ENCODE measurements around the gene HPGDS. TPM values are rescaled to one million over a fixed set of nuclear protein-coding genes. Genes with fewer than 3 reads are reported as not detected.

HPGDS gene
- total and polyA plus RNA-seq, 2 experiments from 2014 or later = not detected

GRCh38 chr4:94377294-94377693 is 34.7 kb upstream of the HPGDS start:
- H3F3A ChIP-seq (replicated peaks; ENCODE audit: low read depth) = no peaks in the 10 kb centered on the region
- Mint-ChIP-seq H3K36me3 (ENCODE audit: low read depth) (no peaks in the 10 kb centered on the region), H3K27me3 (ENCODE audit: insufficient read depth, low read depth, poor library complexity) (peaks cover 4% of the 10 kb centered on the region), H3K4me1 (0 out of 3 replicates have a peak, but pooled peaks cover 2% of the 10 kb centered on the region), H3K9me3 (no peaks in the 10 kb centered on the region), H3K27ac (no peak overlapping the region), H3K4me3 (no peak overlapping the region)
- H3K9me2 ChIP-seq (ENCODE audit: insufficient read depth) = no peaks in the 10 kb centered on the region
- ATAC-seq (no peak), DNase-seq (ENCODE audit: low spot score) (no peak)
- no peaks in the 10 kb centered on the region for H3K4me1 ChIP-seq (ENCODE audit: insufficient read depth)
- no peaks in the 10 kb centered on the region for H3K27me3 ChIP-seq (ENCODE audit: insufficient read depth)
- no peaks in the 10 kb centered on the region for H3K36me3 ChIP-seq (ENCODE audit: insufficient read depth)
- no peak overlapping the region for H3K4me2 ChIP-seq
- no peaks in the 10 kb centered on the region for H3K79me2 ChIP-seq (replicated peaks; ENCODE audit: insufficient read depth)
- no peak overlapping the region for H2AFZ ChIP-seq
- H3K27ac ChIP-seq (ENCODE audit: low read depth) = no peak overlapping the region
- H3K4me3 ChIP-seq = no peak overlapping the region
- TF ChIP-seq EZH2 (IDR thresholded peaks at IDR 0.05; ENCODE audit: low read depth, unreplicated experiment) (no peak), ZNF331 (CRISPR knock-in tag; IDR thresholded peaks at IDR 0.05; ENCODE audit: low read depth) (no peak), NANOG (IDR thresholded peaks at IDR 0.05; ENCODE audit: borderline replicate concordance) (no peak), STAT1 (IDR thresholded peaks at IDR 0.05; ENCODE audit: unreplicated experiment) (no peak), CTCF (conservative IDR thresholded peaks at IDR 0.05; ENCODE audit: low read depth in 2 of 2) (no peak), JUNB (IDR thresholded peaks at IDR 0.05; ENCODE audit: unreplicated experiment) (no peak), POLR2AphosphoS5 (IDR thresholded peaks at IDR 0.05; ENCODE audit: low read depth) (no peak), ZNF114 (CRISPR knock-in tag; IDR thresholded peaks at IDR 0.05) (no peak), CREB1 (CRISPR knock-in tag; IDR thresholded peaks at IDR 0.05; ENCODE audit: low read depth) (no peak), EZH2phosphoT487 (IDR thresholded peaks at IDR 0.05; ENCODE audit: unreplicated experiment) (no peak)
- TF ChIP-seq, protein P1, sequence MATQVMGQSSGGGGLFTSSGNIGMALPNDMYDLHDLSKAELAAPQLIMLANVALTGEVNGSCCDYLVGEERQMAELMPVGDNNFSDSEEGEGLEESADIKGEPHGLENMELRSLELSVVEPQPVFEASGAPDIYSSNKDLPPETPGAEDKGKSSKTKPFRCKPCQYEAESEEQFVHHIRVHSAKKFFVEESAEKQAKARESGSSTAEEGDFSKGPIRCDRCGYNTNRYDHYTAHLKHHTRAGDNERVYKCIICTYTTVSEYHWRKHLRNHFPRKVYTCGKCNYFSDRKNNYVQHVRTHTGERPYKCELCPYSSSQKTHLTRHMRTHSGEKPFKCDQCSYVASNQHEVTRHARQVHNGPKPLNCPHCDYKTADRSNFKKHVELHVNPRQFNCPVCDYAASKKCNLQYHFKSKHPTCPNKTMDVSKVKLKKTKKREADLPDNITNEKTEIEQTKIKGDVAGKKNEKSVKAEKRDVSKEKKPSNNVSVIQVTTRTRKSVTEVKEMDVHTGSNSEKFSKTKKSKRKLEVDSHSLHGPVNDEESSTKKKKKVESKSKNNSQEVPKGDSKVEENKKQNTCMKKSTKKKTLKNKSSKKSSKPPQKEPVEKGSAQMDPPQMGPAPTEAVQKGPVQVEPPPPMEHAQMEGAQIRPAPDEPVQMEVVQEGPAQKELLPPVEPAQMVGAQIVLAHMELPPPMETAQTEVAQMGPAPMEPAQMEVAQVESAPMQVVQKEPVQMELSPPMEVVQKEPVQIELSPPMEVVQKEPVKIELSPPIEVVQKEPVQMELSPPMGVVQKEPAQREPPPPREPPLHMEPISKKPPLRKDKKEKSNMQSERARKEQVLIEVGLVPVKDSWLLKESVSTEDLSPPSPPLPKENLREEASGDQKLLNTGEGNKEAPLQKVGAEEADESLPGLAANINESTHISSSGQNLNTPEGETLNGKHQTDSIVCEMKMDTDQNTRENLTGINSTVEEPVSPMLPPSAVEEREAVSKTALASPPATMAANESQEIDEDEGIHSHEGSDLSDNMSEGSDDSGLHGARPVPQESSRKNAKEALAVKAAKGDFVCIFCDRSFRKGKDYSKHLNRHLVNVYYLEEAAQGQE (IDR thresholded peaks at IDR 0.05; ENCODE audit: unreplicated experiment) = no peak
- TF ChIP-seq, protein P2, sequence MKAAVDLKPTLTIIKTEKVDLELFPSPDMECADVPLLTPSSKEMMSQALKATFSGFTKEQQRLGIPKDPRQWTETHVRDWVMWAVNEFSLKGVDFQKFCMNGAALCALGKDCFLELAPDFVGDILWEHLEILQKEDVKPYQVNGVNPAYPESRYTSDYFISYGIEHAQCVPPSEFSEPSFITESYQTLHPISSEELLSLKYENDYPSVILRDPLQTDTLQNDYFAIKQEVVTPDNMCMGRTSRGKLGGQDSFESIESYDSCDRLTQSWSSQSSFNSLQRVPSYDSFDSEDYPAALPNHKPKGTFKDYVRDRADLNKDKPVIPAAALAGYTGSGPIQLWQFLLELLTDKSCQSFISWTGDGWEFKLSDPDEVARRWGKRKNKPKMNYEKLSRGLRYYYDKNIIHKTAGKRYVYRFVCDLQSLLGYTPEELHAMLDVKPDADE (IDR thresholded peaks at IDR 0.05) = no peak
- TF ChIP-seq, protein P3, sequence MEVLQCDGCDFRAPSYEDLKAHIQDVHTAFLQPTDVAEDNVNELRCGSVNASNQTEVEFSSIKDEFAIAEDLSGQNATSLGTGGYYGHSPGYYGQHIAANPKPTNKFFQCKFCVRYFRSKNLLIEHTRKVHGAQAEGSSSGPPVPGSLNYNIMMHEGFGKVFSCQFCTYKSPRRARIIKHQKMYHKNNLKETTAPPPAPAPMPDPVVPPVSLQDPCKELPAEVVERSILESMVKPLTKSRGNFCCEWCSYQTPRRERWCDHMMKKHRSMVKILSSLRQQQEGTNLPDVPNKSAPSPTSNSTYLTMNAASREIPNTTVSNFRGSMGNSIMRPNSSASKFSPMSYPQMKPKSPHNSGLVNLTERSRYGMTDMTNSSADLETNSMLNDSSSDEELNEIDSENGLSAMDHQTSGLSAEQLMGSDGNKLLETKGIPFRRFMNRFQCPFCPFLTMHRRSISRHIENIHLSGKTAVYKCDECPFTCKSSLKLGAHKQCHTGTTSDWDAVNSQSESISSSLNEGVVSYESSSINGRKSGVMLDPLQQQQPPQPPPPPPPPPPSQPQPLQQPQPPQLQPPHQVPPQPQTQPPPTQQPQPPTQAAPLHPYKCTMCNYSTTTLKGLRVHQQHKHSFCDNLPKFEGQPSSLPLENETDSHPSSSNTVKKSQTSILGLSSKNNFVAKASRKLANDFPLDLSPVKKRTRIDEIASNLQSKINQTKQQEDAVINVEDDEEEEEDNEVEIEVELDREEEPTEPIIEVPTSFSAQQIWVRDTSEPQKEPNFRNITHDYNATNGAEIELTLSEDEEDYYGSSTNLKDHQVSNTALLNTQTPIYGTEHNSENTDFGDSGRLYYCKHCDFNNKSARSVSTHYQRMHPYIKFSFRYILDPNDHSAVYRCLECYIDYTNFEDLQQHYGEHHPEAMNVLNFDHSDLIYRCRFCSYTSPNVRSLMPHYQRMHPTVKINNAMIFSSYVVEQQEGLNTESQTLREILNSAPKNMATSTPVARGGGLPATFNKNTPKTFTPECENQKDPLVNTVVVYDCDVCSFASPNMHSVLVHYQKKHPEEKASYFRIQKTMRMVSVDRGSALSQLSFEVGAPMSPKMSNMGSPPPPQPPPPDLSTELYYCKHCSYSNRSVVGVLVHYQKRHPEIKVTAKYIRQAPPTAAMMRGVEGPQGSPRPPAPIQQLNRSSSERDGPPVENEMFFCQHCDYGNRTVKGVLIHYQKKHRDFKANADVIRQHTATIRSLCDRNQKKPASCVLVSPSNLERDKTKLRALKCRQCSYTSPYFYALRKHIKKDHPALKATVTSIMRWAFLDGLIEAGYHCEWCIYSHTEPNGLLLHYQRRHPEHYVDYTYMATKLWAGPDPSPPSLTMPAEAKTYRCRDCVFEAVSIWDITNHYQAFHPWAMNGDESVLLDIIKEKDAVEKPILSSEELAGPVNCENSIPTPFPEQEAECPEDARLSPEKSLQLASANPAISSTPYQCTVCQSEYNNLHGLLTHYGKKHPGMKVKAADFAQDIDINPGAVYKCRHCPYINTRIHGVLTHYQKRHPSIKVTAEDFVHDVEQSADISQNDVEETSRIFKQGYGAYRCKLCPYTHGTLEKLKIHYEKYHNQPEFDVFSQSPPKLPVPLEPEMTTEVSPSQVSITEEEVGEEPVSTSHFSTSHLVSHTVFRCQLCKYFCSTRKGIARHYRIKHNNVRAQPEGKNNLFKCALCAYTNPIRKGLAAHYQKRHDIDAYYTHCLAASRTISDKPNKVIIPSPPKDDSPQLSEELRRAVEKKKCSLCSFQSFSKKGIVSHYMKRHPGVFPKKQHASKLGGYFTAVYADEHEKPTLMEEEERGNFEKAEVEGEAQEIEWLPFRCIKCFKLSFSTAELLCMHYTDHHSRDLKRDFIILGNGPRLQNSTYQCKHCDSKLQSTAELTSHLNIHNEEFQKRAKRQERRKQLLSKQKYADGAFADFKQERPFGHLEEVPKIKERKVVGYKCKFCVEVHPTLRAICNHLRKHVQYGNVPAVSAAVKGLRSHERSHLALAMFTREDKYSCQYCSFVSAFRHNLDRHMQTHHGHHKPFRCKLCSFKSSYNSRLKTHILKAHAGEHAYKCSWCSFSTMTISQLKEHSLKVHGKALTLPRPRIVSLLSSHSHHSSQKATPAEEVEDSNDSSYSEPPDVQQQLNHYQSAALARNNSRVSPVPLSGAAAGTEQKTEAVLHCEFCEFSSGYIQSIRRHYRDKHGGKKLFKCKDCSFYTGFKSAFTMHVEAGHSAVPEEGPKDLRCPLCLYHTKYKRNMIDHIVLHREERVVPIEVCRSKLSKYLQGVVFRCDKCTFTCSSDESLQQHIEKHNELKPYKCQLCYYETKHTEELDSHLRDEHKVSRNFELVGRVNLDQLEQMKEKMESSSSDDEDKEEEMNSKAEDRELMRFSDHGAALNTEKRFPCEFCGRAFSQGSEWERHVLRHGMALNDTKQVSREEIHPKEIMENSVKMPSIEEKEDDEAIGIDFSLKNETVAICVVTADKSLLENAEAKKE (CRISPR knock-in tag; IDR thresholded peaks at IDR 0.05) = no peak
- H4K20me1 ChIP-seq (replicated peaks; ENCODE audit: insufficient read depth) = no peaks in the 10 kb centered on the region

Data from GM23338 (cell line).